Measurements from ENCODE around the gene FOXL3. TPM values are rescaled to one million over a fixed set of nuclear protein-coding genes. Genes with fewer than 3 reads are reported as not detected.

FOXL3 gene
- total RNA-seq, 2 experiments from 2014 or later, result not detected

GRCh38 chr7:303884-304573 is 14.1 kb downstream of the FOXL3 start:
- DNase-seq (no peak), ATAC-seq (ENCODE audit: poor library complexity) (no peak)
- Histone ChIP-seq H3K27me3 (ENCODE audit: control insufficient read depth in 1 of 2, insufficient read depth in 2 of 2, low read length in 2 of 2) (no peaks in the 10 kb centered on the region), H3K4me3 (ENCODE audit: low read length) (no peak overlapping the region), H3K27ac (ENCODE audit: low read depth in 1 of 2, low read length in 2 of 2) (no peak overlapping the region), H3K4me1 (ENCODE audit: insufficient read depth, low read length) (no peaks in the 10 kb centered on the region), H3K9me3 (ENCODE audit: control insufficient read depth in 1 of 2, insufficient read depth in 1 of 2, low read length in 2 of 2) (peaks cover 0 to 17% of the 10 kb centered on the region in 2 experiments), H3K36me3 (ENCODE audit: insufficient read depth, low read length) (no peaks in the 10 kb centered on the region)
- Mint-ChIP-seq H3K4me3 (no peak overlapping the region), H3K27me3 (peaks cover 6% of the 10 kb centered on the region), H3K36me3 (ENCODE audit: low read depth) (no peaks in the 10 kb centered on the region), H3K4me1 (ENCODE audit: low read depth) (no peaks in the 10 kb centered on the region), H3K9me3 (no peaks in the 10 kb centered on the region), H3K27ac (no peak overlapping the region)
- intact Hi-C loops (cut with DNase I, micrococcal nuclease), result no loop called here
- TF ChIP-seq CTCF (IDR thresholded peaks at IDR 0.05), result no peak
- CTCF ChIA-PET, result no interaction called here
- POLR2A ChIA-PET, result no interaction called here

- no peak overlapping the region for H3K27ac ChIP-seq (ENCODE audit: low read depth in 1 of 2, low read length in 2 of 2)
- Mint-ChIP-seq H3K9me3 (no peaks in the 10 kb centered on the region), H3K4me3 (no peak overlapping the region), H3K27me3 (peaks cover 6% of the 10 kb centered on the region), H3K27ac (no peak overlapping the region), H3K4me1 (ENCODE audit: low read depth) (no peaks in the 10 kb centered on the region), H3K36me3 (ENCODE audit: low read depth) (no peaks in the 10 kb centered on the region)
- H3K27me3 ChIP-seq (ENCODE audit: control insufficient read depth in 1 of 2, insufficient read depth in 2 of 2, low read length in 2 of 2), result no peaks in the 10 kb centered on the region
- no peak overlapping the region for H3K4me3 ChIP-seq (ENCODE audit: low read length)
- H3K36me3 ChIP-seq (ENCODE audit: insufficient read depth, low read length), result no peaks in the 10 kb centered on the region
- CTCF ChIA-PET, result no interaction called here
- no peak for TF ChIP-seq CTCF (IDR thresholded peaks at IDR 0.05)
- DNase-seq, result no peak
- intact Hi-C loops (cut with DNase I, micrococcal nuclease), result no loop called here
- POLR2A ChIA-PET, result no interaction called here
- ATAC-seq (ENCODE audit: poor library complexity), result no peak
- no peaks in the 10 kb centered on the region for H3K4me1 ChIP-seq (ENCODE audit: insufficient read depth, low read length)
- peaks cover 0 to 16% of the 10 kb centered on the region in 2 experiments for H3K9me3 ChIP-seq (ENCODE audit: control insufficient read depth in 1 of 2, insufficient read depth in 1 of 2, low read length in 2 of 2)
Measured at GRCh38 chr7:304574-305409, 14.8 kb downstream of the FOXL3 start.

GRCh38 chr7:305410-306151 is 15.6 kb downstream of the FOXL3 start:
- Histone ChIP-seq H3K36me3 (ENCODE audit: insufficient read depth, low read length) (no peaks in the 10 kb centered on the region), H3K4me3 (ENCODE audit: low read length) (no peak overlapping the region), H3K27ac (ENCODE audit: low read depth in 1 of 2, low read length in 2 of 2) (no peak overlapping the region), H3K4me1 (ENCODE audit: insufficient read depth, low read length) (no peaks in the 10 kb centered on the region), H3K27me3 (ENCODE audit: control insufficient read depth in 1 of 2, insufficient read depth in 2 of 2, low read length in 2 of 2) (no peaks in the 10 kb centered on the region), H3K9me3 (ENCODE audit: control insufficient read depth in 1 of 2, insufficient read depth in 1 of 2, low read length in 2 of 2) (peaks cover 0 to 16% of the 10 kb centered on the region in 2 experiments)
- intact Hi-C loops (cut with DNase I, micrococcal nuclease), result no loop called here
- no peaks in the 10 kb centered on the region for H3K9me3 Mint-ChIP-seq
- no peaks in the 10 kb centered on the region for H3K4me1 Mint-ChIP-seq (ENCODE audit: low read depth)
- DNase-seq, result no peak
- no peak overlapping the region for H3K27ac Mint-ChIP-seq
- ChIA-PET CTCF (no interaction called here), POLR2A (no interaction called here)
- TF ChIP-seq CTCF (IDR thresholded peaks at IDR 0.05), result no peak
- H3K36me3 Mint-ChIP-seq (ENCODE audit: low read depth), result no peaks in the 10 kb centered on the region
- peaks cover 6% of the 10 kb centered on the region for H3K27me3 Mint-ChIP-seq
- H3K4me3 Mint-ChIP-seq, result no peak overlapping the region
- ATAC-seq (ENCODE audit: poor library complexity), result no peak
